ENCODE data around the gene SEC63. TPM values are rescaled to one million over a fixed set of nuclear protein-coding genes. Genes with fewer than 3 reads are reported as not detected.
A peak's percentile ranks its signal among the peaks of the same experiment; 100 is the strongest.

Gene SEC63
- total and polyA plus RNA-seq, 2 donors (not counting 1 experiment from before 2014, with no cell fraction given) = 34.2 to 82.7 TPM

DNA sequence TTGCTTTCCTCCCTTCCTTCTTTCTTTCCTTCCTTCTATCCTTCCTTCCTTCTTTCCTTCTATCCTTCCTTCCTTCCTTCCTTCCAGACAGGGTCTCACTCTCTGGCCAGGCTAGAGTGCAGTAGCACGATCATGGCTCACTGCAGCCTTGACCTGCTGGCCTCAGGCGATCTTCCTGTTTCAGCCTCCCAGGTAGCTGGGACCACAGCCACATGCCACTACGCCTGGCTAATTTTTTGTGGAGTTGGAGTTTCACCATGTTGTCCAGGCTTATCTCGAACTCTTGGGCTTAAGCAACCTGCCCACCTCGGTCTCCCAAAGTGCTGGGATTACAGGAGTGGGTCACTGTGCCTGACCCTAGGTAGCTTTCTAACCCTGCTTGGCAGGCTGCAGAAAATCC, 12.2 kb upstream of the SEC63 start:
- Histone ChIP-seq H3K9ac (ENCODE audit: insufficient read depth, low read length) (no peak overlapping the region), H4K20me1 (ENCODE audit: control insufficient read depth, extremely low read depth, insufficient read depth, low read length) (no peaks in the 10 kb centered on the region), H3K4me2 (ENCODE audit: extremely low read depth, insufficient read depth, low read length) (no peak overlapping the region), H3K9me3 (ENCODE audit: control insufficient read depth, insufficient read depth, low read depth, low read length) (no peaks in the 10 kb centered on the region), H3K4me1 (ENCODE audit: control insufficient read depth, extremely low read depth, insufficient read depth, low read length) (no peaks in the 10 kb centered on the region), H3K27me3 (ENCODE audit: control insufficient read depth, insufficient read depth, low read length) (peaks cover 5% of the 10 kb centered on the region), H3K4me3 (replicated peaks in 1 of 4; ENCODE audit: control extremely low read depth in 1 of 4, insufficient read depth in 1 of 4, low read depth in 3 of 4, low read length in 4 of 4) (no peak overlapping the region), H3K36me3 (ENCODE audit: control insufficient read depth, insufficient read depth, low read length) (no peaks in the 10 kb centered on the region), H2AFZ (ENCODE audit: low read length) (no peak overlapping the region), H3K79me2 (ENCODE audit: control insufficient read depth, insufficient read depth, low read length) (no peaks in the 10 kb centered on the region), H3K27ac (ENCODE audit: insufficient read depth, low read length) (no peak overlapping the region)
- TF ChIP-seq, protein P1, sequence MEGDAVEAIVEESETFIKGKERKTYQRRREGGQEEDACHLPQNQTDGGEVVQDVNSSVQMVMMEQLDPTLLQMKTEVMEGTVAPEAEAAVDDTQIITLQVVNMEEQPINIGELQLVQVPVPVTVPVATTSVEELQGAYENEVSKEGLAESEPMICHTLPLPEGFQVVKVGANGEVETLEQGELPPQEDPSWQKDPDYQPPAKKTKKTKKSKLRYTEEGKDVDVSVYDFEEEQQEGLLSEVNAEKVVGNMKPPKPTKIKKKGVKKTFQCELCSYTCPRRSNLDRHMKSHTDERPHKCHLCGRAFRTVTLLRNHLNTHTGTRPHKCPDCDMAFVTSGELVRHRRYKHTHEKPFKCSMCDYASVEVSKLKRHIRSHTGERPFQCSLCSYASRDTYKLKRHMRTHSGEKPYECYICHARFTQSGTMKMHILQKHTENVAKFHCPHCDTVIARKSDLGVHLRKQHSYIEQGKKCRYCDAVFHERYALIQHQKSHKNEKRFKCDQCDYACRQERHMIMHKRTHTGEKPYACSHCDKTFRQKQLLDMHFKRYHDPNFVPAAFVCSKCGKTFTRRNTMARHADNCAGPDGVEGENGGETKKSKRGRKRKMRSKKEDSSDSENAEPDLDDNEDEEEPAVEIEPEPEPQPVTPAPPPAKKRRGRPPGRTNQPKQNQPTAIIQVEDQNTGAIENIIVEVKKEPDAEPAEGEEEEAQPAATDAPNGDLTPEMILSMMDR (conservative IDR thresholded peaks at IDR 0.05 in 1 of 2, IDR thresholded peaks at IDR 0.05 in 1 of 2; ENCODE audit: low read depth in 1 of 2, low read length in 2 of 2) = no peak
- no peak for TF ChIP-seq EZH2 (IDR thresholded peaks at IDR 0.05; ENCODE audit: low read length, missing control alignments)
- DNase-seq (ENCODE audit: low read depth in 2 of 2) = no peak

DNA sequence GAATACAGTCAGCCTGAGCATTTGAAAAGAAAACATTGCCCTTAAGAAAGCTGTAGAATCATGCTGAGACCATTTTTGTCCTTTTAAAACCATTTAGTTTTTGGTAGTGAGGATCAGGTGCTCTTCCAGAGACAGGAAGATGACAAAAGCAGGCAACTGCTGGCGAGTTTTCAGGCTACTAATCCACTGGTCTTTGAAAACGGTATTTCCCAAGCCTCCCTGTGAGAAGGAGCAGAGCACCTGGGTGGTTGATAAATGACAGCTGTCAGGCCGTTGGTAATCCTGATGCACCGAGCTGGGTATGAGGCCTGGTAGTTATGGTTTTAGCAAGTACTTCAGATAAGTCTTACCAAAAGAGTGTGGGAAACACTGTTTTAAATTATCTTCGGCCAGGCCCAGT, 10.1 kb upstream of the SEC63 start:
- Histone ChIP-seq H3K27me3 (ENCODE audit: control insufficient read depth, insufficient read depth, low read length) (peaks cover 5% of the 10 kb centered on the region), H3K4me2 (ENCODE audit: extremely low read depth, insufficient read depth, low read length) (no peak overlapping the region), H3K9me3 (ENCODE audit: control insufficient read depth, insufficient read depth, low read depth, low read length) (no peaks in the 10 kb centered on the region), H3K27ac (ENCODE audit: insufficient read depth, low read length) (no peak overlapping the region), H3K4me3 (replicated peaks in 1 of 4; ENCODE audit: control extremely low read depth in 1 of 4, insufficient read depth in 1 of 4, low read depth in 3 of 4, low read length in 4 of 4) (no peak overlapping the region), H3K9ac (ENCODE audit: insufficient read depth, low read length) (no peak overlapping the region), H3K36me3 (ENCODE audit: control insufficient read depth, insufficient read depth, low read length) (no peaks in the 10 kb centered on the region), H3K79me2 (ENCODE audit: control insufficient read depth, insufficient read depth, low read length) (no peaks in the 10 kb centered on the region), H3K4me1 (ENCODE audit: control insufficient read depth, extremely low read depth, insufficient read depth, low read length) (peaks cover 2% of the 10 kb centered on the region), H4K20me1 (ENCODE audit: control insufficient read depth, extremely low read depth, insufficient read depth, low read length) (no peaks in the 10 kb centered on the region), H2AFZ (ENCODE audit: low read length) (no peak overlapping the region)
- no peak for TF ChIP-seq EZH2 (IDR thresholded peaks at IDR 0.05; ENCODE audit: low read length, missing control alignments)
- TF ChIP-seq, protein P1 (conservative IDR thresholded peaks at IDR 0.05 in 1 of 2, IDR thresholded peaks at IDR 0.05 in 1 of 2; ENCODE audit: low read depth in 1 of 2, low read length in 2 of 2) = no peak
- DNase-seq (ENCODE audit: low read depth in 2 of 2) = no peak

DNA sequence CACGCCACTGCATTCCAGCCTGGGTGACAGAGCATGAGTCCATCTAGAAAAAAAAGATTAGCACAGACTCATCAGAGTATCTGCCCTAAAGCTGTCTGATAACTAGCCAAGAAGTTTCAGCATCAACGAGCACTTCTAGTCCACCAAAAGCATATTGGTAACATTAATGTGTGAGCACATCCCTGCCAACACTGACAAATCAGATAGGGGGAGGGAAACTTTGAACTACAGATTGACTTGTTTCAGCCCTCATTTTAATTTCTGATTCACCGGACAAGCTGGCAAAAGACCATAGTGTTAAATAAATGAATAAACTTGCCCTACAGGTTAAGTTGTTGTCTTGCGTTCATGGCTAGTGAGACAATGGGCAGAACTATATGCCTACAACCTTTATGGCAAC, 7.7 kb upstream of the SEC63 start:
- no peak overlapping the region for H2AFZ ChIP-seq (ENCODE audit: low read length)
- no peak overlapping the region for H3K27ac ChIP-seq (ENCODE audit: insufficient read depth, low read length)
- H3K4me3 ChIP-seq (replicated peaks in 1 of 4; ENCODE audit: control extremely low read depth in 1 of 4, insufficient read depth in 1 of 4, low read depth in 3 of 4, low read length in 4 of 4) = no peak overlapping the region
- H4K20me1 ChIP-seq (ENCODE audit: control insufficient read depth, extremely low read depth, insufficient read depth, low read length) = no peaks in the 10 kb centered on the region
- no peaks in the 10 kb centered on the region for H3K79me2 ChIP-seq (ENCODE audit: control insufficient read depth, insufficient read depth, low read length)
- H3K4me1 ChIP-seq (ENCODE audit: control insufficient read depth, extremely low read depth, insufficient read depth, low read length) = peaks cover 2% of the 10 kb centered on the region
- H3K9me3 ChIP-seq (ENCODE audit: control insufficient read depth, insufficient read depth, low read depth, low read length) = no peaks in the 10 kb centered on the region
- no peaks in the 10 kb centered on the region for H3K27me3 ChIP-seq (ENCODE audit: control insufficient read depth, insufficient read depth, low read length)
- H3K9ac ChIP-seq (ENCODE audit: insufficient read depth, low read length) = no peak overlapping the region
- TF ChIP-seq, protein P1 (conservative IDR thresholded peaks at IDR 0.05 in 1 of 2, IDR thresholded peaks at IDR 0.05 in 1 of 2; ENCODE audit: low read depth in 1 of 2, low read length in 2 of 2) = no peak
- no peak for TF ChIP-seq EZH2 (IDR thresholded peaks at IDR 0.05; ENCODE audit: low read length, missing control alignments)
- no peak overlapping the region for H3K4me2 ChIP-seq (ENCODE audit: extremely low read depth, insufficient read depth, low read length)
- no peaks in the 10 kb centered on the region for H3K36me3 ChIP-seq (ENCODE audit: control insufficient read depth, insufficient read depth, low read length)
- DNase-seq (ENCODE audit: low read depth in 2 of 2) = peak in 1 of 2 donors; percentile 35

Measured in fibroblast of lung (primary cell).